Transverse colon (tissue), 4 donors: ENCODE data around the gene TMEM250. TPM values are rescaled to one million over a fixed set of nuclear protein-coding genes. Genes with fewer than 3 reads are reported as not detected.
A peak's percentile ranks its signal among the peaks of the same experiment; 100 is the strongest.

Experiments
- DNase-seq: peaks from one replicate; pipeline ENCODE4 v3.0.0-alpha.2; 2019
- H3K27ac ChIP-seq, 4 donors: fragments of 200-600 bp; sonication (generic); 2 replicates each; pipeline ENCODE4 v1.5.1; 2016 to 2018; ENCODE audit warnings: inconsistent platforms in 4 of 4
- H3K27me3 ChIP-seq: fragments of 200-600 bp; sonication (generic); 2 replicates; pipeline ENCODE4 v1.5.1; 2017; ENCODE audit warnings: inconsistent platforms
- H3K36me3 ChIP-seq, 4 donors: fragments of 200-600 bp; sonication (generic); 2 replicates each; pipeline ENCODE4 v1.5.1; 2017 to 2019; ENCODE audit warnings: inconsistent platforms in 4 of 4
- H3K4me1 ChIP-seq, 4 donors: fragments of 200-600 bp; sonication (generic); 2 replicates each; pipeline ENCODE4 v1.5.1; 2017 to 2020; ENCODE audit warnings: inconsistent platforms in 4 of 4
- H3K4me3 ChIP-seq, 4 donors: fragments of 200-600 bp; sonication (generic); 1 replicate in 1 of 4; 2 replicates in 3 of 4; pipeline versions ENCODE4 v1.5.1 to v1.6.1; 2017 to 2019; ENCODE audit warnings: inconsistent platforms in 4 of 4
- H3K9me3 ChIP-seq, 2 donors: fragments of 200-600 bp; sonication (generic); 2 replicates each; pipeline ENCODE4 v1.5.1; 2017 to 2019; ENCODE audit warnings: inconsistent platforms in 2 of 2
- EP300 ChIP-seq: sonication (generic); formaldehyde crosslinking; IDR thresholded peaks from one replicate; pipeline ENCODE4 v1.6.1; 2017; ENCODE audit warnings: antibody characterized with exemption, low read depth
- POLR2A ChIP-seq: fragments of 450-650 bp; IDR thresholded peaks from one replicate; pipeline ENCODE4 v1.6.1; 2016; ENCODE audit warnings: antibody characterized with exemption, mild to moderate bottlenecking, moderate library complexity
- POLR2AphosphoS5 ChIP-seq, 3 donors: sonication (generic); formaldehyde crosslinking; IDR thresholded peaks; one replicate each; pipeline ENCODE4 v1.6.1; 2016; ENCODE audit warnings: antibody characterized with exemption in 3 of 3
- WGBS, 2 donors: methylation state at CpG; one replicate each; pipeline ENCODE4 v1.1.5; 2018; ENCODE audit warnings: low coverage in 1 of 2; 5-methylcytosine and 5-hydroxymethylcytosine counted together
- in situ Hi-C, 4 donors: fragments of 200-750 bp; cut with MboI; loops; one replicate each; pipeline versions ENCODE4 v1.15.0 to v1.15.1; 2017; ENCODE audit warnings: low sequenced_read_pairs in 3 of 4, low pct_ligation_motif_present in 1 of 4, low pct_unique_long_range_greater_than_20kb in 1 of 4
- intact Hi-C: fragments of 100-400 bp; cut with DNase I; formaldehyde crosslinking; loops from one replicate; pipeline ENCODE4 v1.15.1; 2023; ENCODE audit warnings: low total_unique reads
- total RNA-seq, 4 donors: library from RNA; depleted of rRNA; stranded (reverse); fragments of >200 nt; gene quantifications; one replicate each; pipeline ENCODE4 v1.1.0, GENCODE V29; 2016
- TF ChIP-seq, protein P1 (sequence below), 5 experiments: fragments of 200-600 bp in 3 of 5; fragments of 450-650 bp in 2 of 5; sonication (generic) in 3 of 5; IDR thresholded peaks; 1 replicate in 2 of 5; 2 replicates in 3 of 5; pipeline ENCODE4 v1.5.1; 2016 to 2017; ENCODE audit warnings: antibody characterized with exemption in 5 of 5, inconsistent platforms in 3 of 5, mild to moderate bottlenecking in 2 of 5, moderate library complexity in 1 of 5

Gene TMEM250
- total RNA-seq, 4 donors from 2014 or later: 50.3 to 187 (median 86.6) TPM

- intact Hi-C loops: no loop called here
These were observed 7.5 kb downstream of the TMEM250 start for GRCh38 chr9:136111190-136111589.

GRCh38 chr9:136110082-136111061, 8.3 kb downstream of the TMEM250 start:
- DNase-seq: no peak
- Histone ChIP-seq H3K4me1 (peaks cover 30 to 56% (median 46%) of the 10 kb centered on the region in 4 donors), H3K9me3 (no peaks in the 10 kb centered on the region), H3K36me3 (no peaks in the 10 kb centered on the region), H3K27me3 (no peaks in the 10 kb centered on the region), H3K4me3 (peak overlapping the region; percentile 8 to 47 (median 22)), H3K27ac (peak overlapping the region; percentile 82 to 85 (median 84))
- WGBS, 2 donors: 29 to 32% methylated on average over 6 to 23 of the region's 42 CpGs
- in situ Hi-C loops (loop anchor here in 1 of 4 donors (25.0 kb wide), 1 partner anchor 248 kb away; no protein-coding TSS in a partner anchor), intact Hi-C loops (no loop called here)
- TF ChIP-seq, protein P1, sequence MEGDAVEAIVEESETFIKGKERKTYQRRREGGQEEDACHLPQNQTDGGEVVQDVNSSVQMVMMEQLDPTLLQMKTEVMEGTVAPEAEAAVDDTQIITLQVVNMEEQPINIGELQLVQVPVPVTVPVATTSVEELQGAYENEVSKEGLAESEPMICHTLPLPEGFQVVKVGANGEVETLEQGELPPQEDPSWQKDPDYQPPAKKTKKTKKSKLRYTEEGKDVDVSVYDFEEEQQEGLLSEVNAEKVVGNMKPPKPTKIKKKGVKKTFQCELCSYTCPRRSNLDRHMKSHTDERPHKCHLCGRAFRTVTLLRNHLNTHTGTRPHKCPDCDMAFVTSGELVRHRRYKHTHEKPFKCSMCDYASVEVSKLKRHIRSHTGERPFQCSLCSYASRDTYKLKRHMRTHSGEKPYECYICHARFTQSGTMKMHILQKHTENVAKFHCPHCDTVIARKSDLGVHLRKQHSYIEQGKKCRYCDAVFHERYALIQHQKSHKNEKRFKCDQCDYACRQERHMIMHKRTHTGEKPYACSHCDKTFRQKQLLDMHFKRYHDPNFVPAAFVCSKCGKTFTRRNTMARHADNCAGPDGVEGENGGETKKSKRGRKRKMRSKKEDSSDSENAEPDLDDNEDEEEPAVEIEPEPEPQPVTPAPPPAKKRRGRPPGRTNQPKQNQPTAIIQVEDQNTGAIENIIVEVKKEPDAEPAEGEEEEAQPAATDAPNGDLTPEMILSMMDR (IDR thresholded peaks at IDR 0.05): peak in 1 of 5 experiments; percentile 11
- no peak for TF ChIP-seq POLR2AphosphoS5 (IDR thresholded peaks at IDR 0.05)

More at GRCh38 chr9:136111190-136111589, 7.5 kb downstream of the TMEM250 start:
- Histone ChIP-seq H3K9me3 (no peaks in the 10 kb centered on the region), H3K27ac (no peak overlapping the region), H3K36me3 (no peaks in the 10 kb centered on the region), H3K4me3 (no peak overlapping the region), H3K4me1 (peaks cover 30 to 48% (median 43%) of the 10 kb centered on the region in 4 donors), H3K27me3 (no peaks in the 10 kb centered on the region)
- in situ Hi-C loops: loop anchor here in 1 of 4 donors (25.0 kb wide), 1 partner anchor 249 kb away; no protein-coding TSS in a partner anchor
- 95% methylated on average over 16 of the region's 22 CpGs; no CpG with 5 or more reads in 1 of the 2 donors for WGBS, 2 donors
- no peak for DNase-seq
- TF ChIP-seq POLR2AphosphoS5 (IDR thresholded peaks at IDR 0.05) (no peak), EP300 (no peak), POLR2A (no peak)
- TF ChIP-seq, protein P1 (IDR thresholded peaks at IDR 0.05): no peak

DNA sequence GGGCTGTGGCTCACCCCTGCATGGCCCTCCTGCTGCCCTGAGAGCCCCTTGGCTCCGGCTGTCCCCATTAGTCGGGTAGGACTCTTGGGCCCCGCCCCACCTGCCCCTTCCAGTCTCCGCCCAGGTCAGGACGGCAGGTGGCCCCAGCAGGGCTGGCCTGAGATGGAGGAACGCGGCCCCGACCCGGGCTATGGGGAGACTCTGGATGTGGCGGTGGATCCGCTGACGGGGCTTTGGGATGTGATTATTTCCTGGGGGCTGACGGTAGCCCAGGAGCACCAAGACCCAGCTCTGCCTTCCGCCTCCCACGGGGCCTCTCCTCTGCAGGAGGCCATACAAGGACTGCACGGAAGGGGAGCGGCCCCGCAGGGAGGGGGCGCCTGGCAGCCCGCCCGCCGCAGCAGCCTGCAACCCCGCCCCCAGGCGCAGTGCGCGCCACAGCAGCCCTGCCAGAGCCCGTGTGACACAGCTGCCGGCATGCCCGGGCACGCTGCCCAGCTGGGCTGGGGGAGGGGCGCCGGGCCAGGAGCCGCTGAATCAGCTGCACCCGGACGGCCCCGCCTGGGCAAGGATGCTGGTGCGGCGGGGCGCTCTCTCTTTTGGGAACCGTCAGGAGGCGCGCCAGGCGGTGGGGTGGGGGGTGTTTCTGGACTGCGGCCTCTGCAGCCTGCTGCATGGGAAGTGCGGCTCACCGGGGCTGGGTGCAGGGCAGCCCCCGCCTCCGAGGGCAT, 9.2 kb downstream of the TMEM250 start:
- intact Hi-C loops: no loop called here
- TF ChIP-seq EP300 (peak; percentile 48), POLR2AphosphoS5 (IDR thresholded peaks at IDR 0.05) (peak; percentile 87 to 91 (median 89)), POLR2A (peak; percentile 43)
- TF ChIP-seq, protein P1 (IDR thresholded peaks at IDR 0.05): no peak

More for the DNA sequence above, 9.2 kb downstream of the TMEM250 start:
- 0% methylated on average over 15 of the region's 48 CpGs; no CpG with 5 or more reads in 1 of the 2 donors for WGBS, 2 donors
- Histone ChIP-seq H3K27me3 (no peaks in the 10 kb centered on the region), H3K4me1 (peaks cover 30 to 65% (median 52%) of the 10 kb centered on the region in 4 donors), H3K4me3 (peak overlapping the region; percentile 14 to 47 (median 22)), H3K36me3 (no peaks in the 10 kb centered on the region), H3K9me3 (no peaks in the 10 kb centered on the region), H3K27ac (peak overlapping the region; percentile 82 to 85 (median 84))
- in situ Hi-C loops: loop anchor here in 1 of 4 donors (25.0 kb wide), 1 partner anchor 247 kb away; no protein-coding TSS in a partner anchor
- DNase-seq: peak; percentile 96
